HEK293 (cell line): ENCODE data around the gene RELB.
A peak's percentile ranks its signal among the peaks of the same experiment; 100 is the strongest.

Source experiments
- CTCF ChIA-PET: fragments of 350-600 bp; formaldehyde crosslinking; extraction: SDS; loops from one replicate; lab custom pipeline; 2021; ENCODE audit warnings: antibody characterized with exemption; lab: Yijun Ruan, JAX
- POLR2A ChIA-PET: fragments of 300-600 bp; formaldehyde crosslinking; extraction: SDS; loops from one replicate; lab custom pipeline; 2020; ENCODE audit warnings: antibody characterized with exemption, inconsistent platforms; lab: Yijun Ruan, JAX
- H3K27ac ChIP-seq: fragments of 200-500 bp; sonication (Bioruptor generic); 2 replicates; pipeline ENCODE4 v1.5.1; 2014; ENCODE audit warnings: low read depth, low read length, control low read depth, inconsistent platforms; ENCODE audit errors: extremely low read depth
- H3K36me3 ChIP-seq, 2 experiments: fragments of 200-500 bp in 1 of 2; sonication (Bioruptor generic) in 1 of 2; 1 replicate in 1 of 2; 2 replicates in 1 of 2; pipeline ENCODE4 v1.5.1; 2014 to 2017; ENCODE audit warnings: inconsistent platforms in 2 of 2, low read length in 2 of 2; ENCODE audit not compliant: control insufficient read depth in 2 of 2, insufficient read depth in 1 of 2
- H3K4me1 ChIP-seq: fragments of 200-500 bp; sonication (Bioruptor generic); 2 replicates; pipeline ENCODE4 v1.5.1; 2014; ENCODE audit warnings: mild to moderate bottlenecking, low read length, inconsistent platforms; ENCODE audit not compliant: control insufficient read depth, insufficient read depth
- H3K4me3 ChIP-seq: 2 replicates; pipeline ENCODE4 v1.5.1; 2011; ENCODE audit warnings: low read depth, mild to moderate bottlenecking, control low read depth, low read length, moderate library complexity
- H3K9me3 ChIP-seq: fragments of 200-500 bp; sonication (Bioruptor generic); 2 replicates; pipeline ENCODE4 v1.5.1; 2014; ENCODE audit warnings: low read depth, low read length, inconsistent platforms; ENCODE audit not compliant: control insufficient read depth, insufficient read depth
- KLF1 ChIP-seq: fragments of 450-650 bp; formaldehyde crosslinking; IDR thresholded peaks from 2 replicates; pipeline ENCODE4 v1.5.1; 2016; ENCODE audit warnings: missing biosample characterization, missing genetic modification characterization
- PATZ1 ChIP-seq: fragments of 450-650 bp; formaldehyde crosslinking; IDR thresholded peaks from 2 replicates; pipeline ENCODE4 v1.5.1; 2016; ENCODE audit warnings: missing biosample characterization, missing genetic modification characterization
- PRDM4 ChIP-seq: fragments of 450-650 bp; formaldehyde crosslinking; IDR thresholded peaks from 2 replicates; pipeline ENCODE4 v1.5.1; 2017; ENCODE audit warnings: missing biosample characterization, missing genetic modification characterization
- SP7 ChIP-seq: fragments of 450-650 bp; formaldehyde crosslinking; IDR thresholded peaks from 2 replicates; pipeline ENCODE4 v1.5.1; 2016; ENCODE audit warnings: missing biosample characterization, missing genetic modification characterization
- ZFHX2 ChIP-seq: fragments of 450-650 bp; formaldehyde crosslinking; conservative IDR thresholded peaks from 2 replicates; pipeline ENCODE4 v1.5.1; 2016; ENCODE audit warnings: missing biosample characterization, missing genetic modification characterization
- ZNF146 ChIP-seq: fragments of 450-650 bp; formaldehyde crosslinking; IDR thresholded peaks from 2 replicates; pipeline ENCODE4 v1.5.1; 2016; ENCODE audit warnings: missing biosample characterization, missing genetic modification characterization
- ZNF148 ChIP-seq: fragments of 450-650 bp; formaldehyde crosslinking; IDR thresholded peaks from 2 replicates; pipeline ENCODE4 v1.5.0; 2017; ENCODE audit warnings: missing biosample characterization, missing genetic modification characterization, borderline replicate concordance
- ZNF169 ChIP-seq: fragments of 450-650 bp; formaldehyde crosslinking; IDR thresholded peaks from 2 replicates; pipeline ENCODE4 v1.5.1; 2016; ENCODE audit warnings: missing biosample characterization, missing genetic modification characterization
- ZNF175 ChIP-seq: fragments of 450-650 bp; formaldehyde crosslinking; IDR thresholded peaks from 2 replicates; pipeline ENCODE4 v1.5.1; 2016; ENCODE audit warnings: missing biosample characterization, missing genetic modification characterization
- ZNF184 ChIP-seq: fragments of 450-650 bp; IDR thresholded peaks from 2 replicates; pipeline ENCODE4 v1.5.1; 2018; ENCODE audit warnings: missing biosample characterization, mild to moderate bottlenecking, missing genetic modification characterization
- ZNF292 ChIP-seq: fragments of 450-650 bp; formaldehyde crosslinking; IDR thresholded peaks from 2 replicates; pipeline ENCODE4 v1.5.1; 2016; ENCODE audit warnings: low read depth, missing biosample characterization, missing genetic modification characterization, borderline replicate concordance
- ZNF391 ChIP-seq: fragments of 450-650 bp; formaldehyde crosslinking; IDR thresholded peaks from 2 replicates; pipeline ENCODE4 v1.5.1; 2016; ENCODE audit warnings: low read depth, missing biosample characterization, missing genetic modification characterization, borderline replicate concordance
- ZNF394 ChIP-seq: fragments of 450-650 bp; formaldehyde crosslinking; IDR thresholded peaks from 2 replicates; pipeline ENCODE4 v1.5.1; 2016; ENCODE audit warnings: missing biosample characterization, missing genetic modification characterization, mild to moderate bottlenecking, moderate library complexity, borderline replicate concordance
- ZNF626 ChIP-seq: fragments of 450-650 bp; sonication (Bioruptor Pico); formaldehyde crosslinking; IDR thresholded peaks from 2 replicates; pipeline ENCODE4 v1.5.1; 2018; ENCODE audit warnings: missing biosample characterization, missing genetic modification characterization, inconsistent platforms
- ZNF654 ChIP-seq: fragments of 450-650 bp; formaldehyde crosslinking; IDR thresholded peaks from 2 replicates; pipeline ENCODE4 v1.5.1; 2016; ENCODE audit warnings: low read depth, missing biosample characterization, missing genetic modification characterization
- ZNF704 ChIP-seq: fragments of 450-650 bp; formaldehyde crosslinking; IDR thresholded peaks from 2 replicates; pipeline ENCODE4 v1.5.1; 2016; ENCODE audit warnings: missing biosample characterization, missing genetic modification characterization
- ZSCAN23 ChIP-seq: fragments of 450-650 bp; formaldehyde crosslinking; IDR thresholded peaks from 2 replicates; pipeline ENCODE4 v1.5.1; 2016; ENCODE audit warnings: missing biosample characterization, missing genetic modification characterization
- TF ChIP-seq, protein P1 (sequence below): fragments of 450-650 bp; formaldehyde crosslinking; IDR thresholded peaks from 2 replicates; pipeline ENCODE4 v1.5.1; 2016; ENCODE audit warnings: missing biosample characterization, missing genetic modification characterization
- TF ChIP-seq, protein P2 (sequence below): fragments of 450-650 bp; formaldehyde crosslinking; IDR thresholded peaks from 2 replicates; pipeline ENCODE4 v1.5.1; 2017; ENCODE audit warnings: missing biosample characterization, missing genetic modification characterization

The RELB gene

DNA sequence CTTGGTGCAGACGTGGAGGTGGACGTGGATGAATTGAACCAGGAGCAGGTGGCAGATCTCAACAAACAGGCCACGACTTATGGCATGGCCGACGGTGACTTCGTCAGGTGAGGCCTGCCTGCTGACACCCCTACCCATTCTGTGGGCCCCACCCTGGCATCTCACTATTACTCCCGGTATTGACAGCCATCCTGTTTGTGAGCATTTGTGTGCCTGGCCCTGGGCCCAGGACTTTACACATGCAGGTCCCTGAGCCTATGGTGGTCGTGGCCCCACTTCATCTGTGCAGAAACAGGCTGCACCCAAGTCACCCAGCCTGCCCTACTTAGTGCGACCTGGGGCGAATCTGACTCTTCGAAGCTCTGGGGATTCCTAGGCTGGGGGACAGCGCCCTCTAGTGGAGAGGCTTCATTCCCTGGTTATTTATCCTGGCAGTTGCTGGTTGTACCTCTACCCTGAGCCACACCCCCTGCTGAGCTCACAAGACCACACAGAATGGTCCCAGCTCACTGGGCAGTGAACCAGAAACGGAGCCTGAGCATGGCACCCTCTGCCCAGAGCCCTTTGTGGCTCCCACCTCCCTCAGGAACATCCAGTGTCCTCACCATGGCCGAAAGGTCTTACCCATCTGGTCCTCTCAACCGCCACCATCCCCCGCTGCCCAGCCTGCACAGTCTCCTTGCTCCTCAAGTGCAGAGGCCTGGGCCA lies 58.1 kb downstream of the RELB start (continued):
- no peak for TF ChIP-seq ZNF626 (tag by site-specific recombination)
- no peak for TF ChIP-seq ZNF391 (tag by site-specific recombination)
- TF ChIP-seq ZNF146 (tag by site-specific recombination), result no peak
- TF ChIP-seq, protein P1, sequence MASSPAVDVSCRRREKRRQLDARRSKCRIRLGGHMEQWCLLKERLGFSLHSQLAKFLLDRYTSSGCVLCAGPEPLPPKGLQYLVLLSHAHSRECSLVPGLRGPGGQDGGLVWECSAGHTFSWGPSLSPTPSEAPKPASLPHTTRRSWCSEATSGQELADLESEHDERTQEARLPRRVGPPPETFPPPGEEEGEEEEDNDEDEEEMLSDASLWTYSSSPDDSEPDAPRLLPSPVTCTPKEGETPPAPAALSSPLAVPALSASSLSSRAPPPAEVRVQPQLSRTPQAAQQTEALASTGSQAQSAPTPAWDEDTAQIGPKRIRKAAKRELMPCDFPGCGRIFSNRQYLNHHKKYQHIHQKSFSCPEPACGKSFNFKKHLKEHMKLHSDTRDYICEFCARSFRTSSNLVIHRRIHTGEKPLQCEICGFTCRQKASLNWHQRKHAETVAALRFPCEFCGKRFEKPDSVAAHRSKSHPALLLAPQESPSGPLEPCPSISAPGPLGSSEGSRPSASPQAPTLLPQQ, result peak; percentile 97

- POLR2A ChIA-PET, result no interaction called here
Observed at GRCh38 chr19:45061965-45062364, 60.7 kb downstream of the RELB start.

More at GRCh38 chr19:45061965-45062364, 60.7 kb downstream of the RELB start:
- H3K4me3 ChIP-seq, result no peak overlapping the region
- TF ChIP-seq SP7 (tag by site-specific recombination) (no peak), ZNF292 (tag by site-specific recombination) (no peak), ZNF148 (tag by site-specific recombination) (no peak), ZNF184 (tag by site-specific recombination) (no peak), ZNF169 (tag by site-specific recombination) (no peak), ZNF704 (tag by site-specific recombination) (no peak), ZNF654 (no peak), KLF1 (no peak), ZNF175 (tag by site-specific recombination) (no peak), PATZ1 (tag by site-specific recombination) (no peak), ZNF394 (tag by site-specific recombination) (no peak), ZSCAN23 (tag by site-specific recombination) (no peak), PRDM4 (tag by site-specific recombination) (no peak), ZFHX2 (tag by site-specific recombination) (no peak)
- TF ChIP-seq, protein P2, sequence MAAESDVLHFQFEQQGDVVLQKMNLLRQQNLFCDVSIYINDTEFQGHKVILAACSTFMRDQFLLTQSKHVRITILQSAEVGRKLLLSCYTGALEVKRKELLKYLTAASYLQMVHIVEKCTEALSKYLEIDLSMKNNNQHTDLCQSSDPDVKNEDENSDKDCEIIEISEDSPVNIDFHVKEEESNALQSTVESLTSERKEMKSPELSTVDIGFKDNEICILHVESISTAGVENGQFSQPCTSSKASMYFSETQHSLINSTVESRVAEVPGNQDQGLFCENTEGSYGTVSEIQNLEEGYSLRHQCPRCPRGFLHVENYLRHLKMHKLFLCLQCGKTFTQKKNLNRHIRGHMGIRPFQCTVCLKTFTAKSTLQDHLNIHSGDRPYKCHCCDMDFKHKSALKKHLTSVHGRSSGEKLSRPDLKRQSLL (tag by site-specific recombination), result no peak
- TF ChIP-seq, protein P1, result no peak
- H3K4me1 ChIP-seq, result no peaks in the 10 kb centered on the region
- H3K27ac ChIP-seq, result no peak overlapping the region
- CTCF ChIA-PET, result interaction anchor here (1.3 to 3.9 kb wide), 3 partner anchors 13 to 73 kb away, joined by 7 to 65 read pairs (median 20); partner anchors contain the start of gene CLASRP
- H3K9me3 ChIP-seq, result no peaks in the 10 kb centered on the region
- H3K36me3 ChIP-seq, result peaks cover 81 to 90% of the 10 kb centered on the region in 2 experiments
